HCT116 (cell line): Measurements from ENCODE around the gene ZBTB20. TPM values are rescaled to one million over a fixed set of nuclear protein-coding genes. Genes with fewer than 3 reads are reported as not detected.

Source experiments
- ATF3 ChIP-seq: IDR thresholded peaks from 2 replicates; pipeline ENCODE4 v1.6.1; 2012
- CBX3 ChIP-seq: IDR thresholded peaks from 2 replicates; pipeline ENCODE4 v1.6.1; 2012; ENCODE audit warnings: low read depth
- CEBPB ChIP-seq: IDR thresholded peaks from 2 replicates; pipeline ENCODE4 v1.6.1; 2012; ENCODE audit warnings: low read depth
- EGR1 ChIP-seq: IDR thresholded peaks from 2 replicates; pipeline ENCODE4 v1.6.1; 2012; ENCODE audit warnings: low read depth
- EZH2phosphoT487 ChIP-seq: fragments of 200-600 bp; IDR thresholded peaks from 2 replicates; pipeline ENCODE4 v1.6.1; 2018; ENCODE audit warnings: antibody characterized with exemption, borderline replicate concordance
- JUND ChIP-seq: IDR thresholded peaks from 2 replicates; pipeline ENCODE4 v1.6.1; 2012
- POLR2AphosphoS5 ChIP-seq: IDR thresholded peaks from 2 replicates; pipeline ENCODE4 v1.6.1; 2011; ENCODE audit warnings: mild to moderate bottlenecking, low read depth, low read length, moderate library complexity
- RAD21 ChIP-seq: IDR thresholded peaks from 2 replicates; pipeline ENCODE4 v1.6.1; 2012; ENCODE audit warnings: low read depth, mild to moderate bottlenecking
- SIN3A ChIP-seq: IDR thresholded peaks from 2 replicates; pipeline ENCODE4 v1.6.1; 2012; ENCODE audit warnings: low read depth
- SP1 ChIP-seq: IDR thresholded peaks from 2 replicates; pipeline ENCODE4 v1.6.1; 2012; ENCODE audit warnings: low read depth
- TCF7L2 ChIP-seq: IDR thresholded peaks from 2 replicates; pipeline ENCODE4 v1.7.0; 2011; ENCODE audit warnings: borderline replicate concordance, inconsistent platforms; ENCODE audit not compliant: insufficient read depth, insufficient read length; ENCODE audit errors: extremely low read depth
- ZBTB33 ChIP-seq: IDR thresholded peaks from 2 replicates; pipeline ENCODE4 v1.6.1; 2011; ENCODE audit warnings: mild to moderate bottlenecking, low read length, moderate library complexity; ENCODE audit not compliant: insufficient replicate concordance; ENCODE audit errors: extremely low read depth
- ZNF274 ChIP-seq: fragments of 200-500 bp; sonication (Bioruptor generic); IDR thresholded peaks from 2 replicates; pipeline ENCODE4 v1.6.1; 2014; ENCODE audit warnings: mild to moderate bottlenecking, low read depth, low read length, inconsistent platforms
- total RNA-seq: library from RNA; stranded (reverse); gene quantifications from one replicate; pipeline ENCODE4 v1.2.1, GENCODE V29; 2021; ENCODE audit not compliant: unreplicated experiment
- TF ChIP-seq, protein P1 (sequence below), 3 experiments: fragments of 200-600 bp in 1 of 3; sonication (generic) in 1 of 3; IDR thresholded peaks in 2 of 3; conservative IDR thresholded peaks in 1 of 3; 2 replicates each; pipeline ENCODE4 v1.5.1; 2012 to 2017; ENCODE audit warnings: low read depth in 2 of 3, low read length in 2 of 3, antibody characterized with exemption in 1 of 3, borderline replicate concordance in 1 of 3, control low read depth in 1 of 3, mild to moderate bottlenecking in 1 of 3, mixed read lengths in 1 of 3, mixed run types in 1 of 3, moderate library complexity in 1 of 3; ENCODE audit not compliant: insufficient read depth in 1 of 3

The ZBTB20 gene
- total RNA-seq, 1 experiment from 2014 or later = 42.1 TPM

DNA sequence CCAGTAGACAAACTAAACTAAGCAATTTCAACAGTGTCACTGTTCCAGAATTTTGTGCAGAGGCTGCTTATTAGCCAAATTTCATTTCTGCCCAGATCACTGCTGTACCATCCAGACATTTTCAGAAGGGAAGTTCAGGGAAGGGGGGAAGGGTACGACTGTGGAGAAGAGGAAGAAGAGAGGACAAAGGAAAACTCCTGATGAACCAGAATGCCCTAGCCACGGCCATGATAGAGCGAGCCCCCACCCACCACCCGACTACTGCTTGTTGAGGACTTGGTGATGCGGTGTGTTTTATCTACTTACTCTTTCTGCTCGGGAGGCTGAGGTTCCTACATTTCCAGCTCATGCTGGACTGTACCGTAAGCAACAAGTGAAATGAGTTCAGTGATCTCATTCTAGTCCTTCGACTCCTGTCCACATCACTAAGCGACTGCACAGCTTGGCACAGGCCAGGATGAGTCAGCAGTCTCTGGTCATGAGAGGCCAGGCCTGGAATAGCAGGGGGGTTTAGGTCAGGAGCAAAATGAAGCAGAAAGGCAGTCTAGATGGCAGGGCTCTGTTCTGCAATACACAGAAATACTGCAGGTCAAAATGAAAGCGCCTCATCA lies 522.4 kb downstream of the ZBTB20 start (continued):
- TF ChIP-seq, protein P1, sequence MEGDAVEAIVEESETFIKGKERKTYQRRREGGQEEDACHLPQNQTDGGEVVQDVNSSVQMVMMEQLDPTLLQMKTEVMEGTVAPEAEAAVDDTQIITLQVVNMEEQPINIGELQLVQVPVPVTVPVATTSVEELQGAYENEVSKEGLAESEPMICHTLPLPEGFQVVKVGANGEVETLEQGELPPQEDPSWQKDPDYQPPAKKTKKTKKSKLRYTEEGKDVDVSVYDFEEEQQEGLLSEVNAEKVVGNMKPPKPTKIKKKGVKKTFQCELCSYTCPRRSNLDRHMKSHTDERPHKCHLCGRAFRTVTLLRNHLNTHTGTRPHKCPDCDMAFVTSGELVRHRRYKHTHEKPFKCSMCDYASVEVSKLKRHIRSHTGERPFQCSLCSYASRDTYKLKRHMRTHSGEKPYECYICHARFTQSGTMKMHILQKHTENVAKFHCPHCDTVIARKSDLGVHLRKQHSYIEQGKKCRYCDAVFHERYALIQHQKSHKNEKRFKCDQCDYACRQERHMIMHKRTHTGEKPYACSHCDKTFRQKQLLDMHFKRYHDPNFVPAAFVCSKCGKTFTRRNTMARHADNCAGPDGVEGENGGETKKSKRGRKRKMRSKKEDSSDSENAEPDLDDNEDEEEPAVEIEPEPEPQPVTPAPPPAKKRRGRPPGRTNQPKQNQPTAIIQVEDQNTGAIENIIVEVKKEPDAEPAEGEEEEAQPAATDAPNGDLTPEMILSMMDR (IDR thresholded peaks at IDR 0.05 in 2 of 3, conservative IDR thresholded peaks at IDR 0.05 in 1 of 3; ENCODE audit: borderline replicate concordance in 1 of 3, insufficient read depth in 1 of 3, low read depth in 2 of 3, low read length in 2 of 3) = no peak
- no peak for TF ChIP-seq EZH2phosphoT487
- no peak for TF ChIP-seq RAD21
- TF ChIP-seq ZBTB33 = no peak
- no peak for TF ChIP-seq EGR1
- peak; percentile 84 for TF ChIP-seq CBX3
- peak; percentile 74 for TF ChIP-seq POLR2AphosphoS5
- peak; percentile 67 for TF ChIP-seq SP1
- peak; percentile 84 for TF ChIP-seq JUND
- TF ChIP-seq SIN3A = no peak; the same call in 1 of the 2 replicates
- TF ChIP-seq TCF7L2 = peak; percentile 46
- no peak for TF ChIP-seq ZNF274
- no peak for TF ChIP-seq CEBPB
- TF ChIP-seq ATF3 = no peak
